Endothelial cell of umbilical vein (primary cell): ENCODE data around the gene PXN. TPM values are rescaled to one million over a fixed set of nuclear protein-coding genes. Genes with fewer than 3 reads are reported as not detected.
"Not testable (repeated sequence)": the region's sequence is repeated elsewhere in the genome, so short reads cannot be mapped to it uniquely, and the experiment has no call there.

Experiments used
- BruUV-seq: library from RNA; stranded (reverse); fragments of 400-500 nt; replicated peaks from 2 replicates; lab custom pipeline; 2021; lab: Mats Ljungman, UMichigan
- CTCF ChIA-PET: fragments of 300-600, 350-600 bp; sonication (Branson Sonifier 250); formaldehyde crosslinking; loops from one replicate; lab custom pipeline; 2021; ENCODE audit warnings: antibody characterized with exemption, inconsistent platforms; lab: Charles Lee
- POLR2A ChIA-PET: fragments of 300-600, 350-600 bp; sonication (Branson Sonifier 250); formaldehyde crosslinking; loops from one replicate; lab custom pipeline; 2021; ENCODE audit warnings: antibody characterized with exemption, inconsistent platforms; lab: Charles Lee
- DNase-seq: peaks from one replicate; pipeline ENCODE4 v3.0.0-alpha.2; 2011; ENCODE audit warnings: low read depth, low spot score
- FAIRE-seq: peaks from 2 replicates; lab custom pipeline; 2011; peaks lifted over from hg19 to GRCh38; lab: Jason Lieb, UNC
- H2AFZ ChIP-seq: 2 replicates; pipeline ENCODE4 v1.6.0; 2012; ENCODE audit warnings: low read depth, low read length, control low read depth, inconsistent platforms
- H3K27ac ChIP-seq: 2 replicates; pipeline ENCODE4 v1.5.1; 2011; ENCODE audit warnings: low read depth, mild to moderate bottlenecking, control low read depth, low read length, moderate library complexity; ENCODE audit not compliant: insufficient read depth
- H3K27me3 ChIP-seq, 2 experiments: 2 replicates each; pipeline versions ENCODE4 v1.6.0 to v1.6.1; 2011; ENCODE audit warnings: low read length in 2 of 2, mixed read lengths in 1 of 2; ENCODE audit not compliant: control insufficient read depth in 2 of 2, insufficient read depth in 2 of 2
- H3K36me3 ChIP-seq, 2 experiments: 2 replicates in 1 of 2; 3 replicates in 1 of 2; pipeline ENCODE4 v1.5.1; 2011; ENCODE audit warnings: low read length in 2 of 2, mild to moderate bottlenecking in 1 of 2, moderate library complexity in 1 of 2; ENCODE audit not compliant: control insufficient read depth in 2 of 2, insufficient read depth in 2 of 2; ENCODE audit errors: extremely low read depth in 1 of 2
- H3K4me1 ChIP-seq: 3 replicates; pipeline ENCODE4 v1.5.1; 2011; ENCODE audit warnings: mild to moderate bottlenecking, low read length; ENCODE audit not compliant: control insufficient read depth, insufficient read depth; ENCODE audit errors: extremely low read depth
- H3K4me2 ChIP-seq: 2 replicates; pipeline ENCODE4 v1.6.1; 2011; ENCODE audit warnings: low read length, control low read depth, mixed read lengths; ENCODE audit not compliant: insufficient read depth
- H3K4me3 ChIP-seq, 3 experiments: fragments of 200-600 bp in 1 of 3; sonication (generic), shearing (Covaris generic) in 1 of 3; replicated peaks in 1 of 3; 2 replicates each; pipeline ENCODE4 v1.5.1; 2011 to 2016; ENCODE audit warnings: control low read depth in 3 of 3, low read length in 3 of 3, mild to moderate bottlenecking in 2 of 3, inconsistent platforms in 1 of 3, low read depth in 1 of 3, moderate library complexity in 1 of 3; ENCODE audit not compliant: insufficient read depth in 1 of 3
- H3K79me2 ChIP-seq: 2 replicates; pipeline ENCODE4 v1.6.0; 2012; ENCODE audit warnings: low read length, inconsistent platforms; ENCODE audit not compliant: control insufficient read depth, insufficient read depth
- H3K9ac ChIP-seq: replicated peaks from 2 replicates; pipeline ENCODE3; 2011; ENCODE audit warnings: low read length, control low read depth; ENCODE audit not compliant: insufficient read depth; ENCODE audit errors: extremely low read depth
- H3K9me1 ChIP-seq: replicated peaks from 3 replicates; pipeline ENCODE4 v1.6.0; 2011; ENCODE audit warnings: mild to moderate bottlenecking, low read length; ENCODE audit not compliant: control insufficient read depth, insufficient read depth; ENCODE audit errors: extremely low read depth
- H3K9me3 ChIP-seq: replicated peaks from 2 replicates; pipeline ENCODE4 v1.5.1; 2012; ENCODE audit warnings: low read length, inconsistent platforms; ENCODE audit not compliant: control insufficient read depth, insufficient read depth
- H4K20me1 ChIP-seq: replicated peaks from 2 replicates; pipeline ENCODE3; 2011; ENCODE audit warnings: mild to moderate bottlenecking, low read length; ENCODE audit not compliant: control insufficient read depth, insufficient read depth; ENCODE audit errors: extremely low read depth
- EZH2 ChIP-seq: IDR thresholded peaks from 2 replicates; pipeline ENCODE4 v1.6.1; 2012; ENCODE audit warnings: borderline replicate concordance, low read depth, mild to moderate bottlenecking, moderate library complexity, low read length, inconsistent platforms; ENCODE audit not compliant: severe bottlenecking
- FOS ChIP-seq: IDR thresholded peaks from 2 replicates; pipeline ENCODE4 v1.6.1; 2011; ENCODE audit warnings: mild to moderate bottlenecking, low read length, moderate library complexity, borderline replicate concordance; ENCODE audit not compliant: insufficient read depth
- GATA2 ChIP-seq: IDR thresholded peaks from 2 replicates; pipeline ENCODE4 v1.7.0; 2011; ENCODE audit warnings: low read depth, mild to moderate bottlenecking, moderate library complexity, mixed read lengths, low read length; ENCODE audit not compliant: insufficient read length, insufficient read depth
- JUN ChIP-seq: IDR thresholded peaks from 2 replicates; pipeline ENCODE4 v1.6.1; 2011; ENCODE audit warnings: borderline replicate concordance, low read depth; ENCODE audit not compliant: insufficient read length, insufficient read depth
- MYC ChIP-seq: IDR thresholded peaks from one replicate; pipeline ENCODE4 v1.6.1; 2011; ENCODE audit warnings: mild to moderate bottlenecking, low read depth, low read length
- POLR2A ChIP-seq: IDR thresholded peaks from 2 replicates; pipeline ENCODE4 v1.6.1; 2012; ENCODE audit warnings: low read depth, mild to moderate bottlenecking, control low read depth, low read length
- POLR2AphosphoS5 ChIP-seq: IDR thresholded peaks from 2 replicates; pipeline ENCODE4 v1.6.1; 2012; ENCODE audit warnings: low read depth, mild to moderate bottlenecking, control low read depth, low read length, moderate library complexity; ENCODE audit not compliant: insufficient read depth
- dilution Hi-C: fragments of 300-500 bp; cut with MboI; formaldehyde crosslinking; loops from one replicate; pipeline ENCODE4 v1.15.0; 2019; ENCODE audit warnings: low sequenced_read_pairs; ENCODE audit not compliant: extremely low pct_ligation_motif_present
- intact Hi-C: fragments of 100-400 bp; cut with micrococcal nuclease; formaldehyde crosslinking; loops from one replicate; pipeline ENCODE4 v1.10.0; 2022
- polyA plus RNA-seq, 4 experiments: library from polyadenylated mRNA; depleted of rRNA in 3 of 4; stranded (reverse) in 3 of 4; unstranded in 1 of 4; fragments of >200 nt; gene quantifications; 2 replicates each; pipeline versions ENCODE4 v1.2.1 to v1.2.3, GENCODE V29; 2011 to 2012; ENCODE audit warnings: missing spikeins in 1 of 4
- total RNA-seq: library from RNA; stranded (reverse); gene quantifications from 2 replicates; pipeline ENCODE4 v1.2.3, GENCODE V29; 2021
- TF ChIP-seq, protein P1 (sequence below), 2 donors: IDR thresholded peaks; 1 replicate in 1 of 2; 2 replicates in 1 of 2; pipeline ENCODE4 v1.5.1; 2011; ENCODE audit warnings: low read length in 2 of 2, mild to moderate bottlenecking in 2 of 2, moderate library complexity in 2 of 2, control low read depth in 1 of 2, inconsistent platforms in 1 of 2, low read depth in 1 of 2; ENCODE audit not compliant: insufficient read depth in 1 of 2; ENCODE audit errors: extremely low read depth in 1 of 2
- TF ChIP-seq, protein P2 (sequence below): IDR thresholded peaks from 2 replicates; pipeline ENCODE4 v1.6.1; 2011; ENCODE audit not compliant: insufficient read depth, insufficient read length

The PXN gene
- total and polyA plus RNA-seq, 2 donors (not counting 3 experiments of a cell fraction or from before 2014, with no cell fraction given): 132 to 258 TPM

DNA sequence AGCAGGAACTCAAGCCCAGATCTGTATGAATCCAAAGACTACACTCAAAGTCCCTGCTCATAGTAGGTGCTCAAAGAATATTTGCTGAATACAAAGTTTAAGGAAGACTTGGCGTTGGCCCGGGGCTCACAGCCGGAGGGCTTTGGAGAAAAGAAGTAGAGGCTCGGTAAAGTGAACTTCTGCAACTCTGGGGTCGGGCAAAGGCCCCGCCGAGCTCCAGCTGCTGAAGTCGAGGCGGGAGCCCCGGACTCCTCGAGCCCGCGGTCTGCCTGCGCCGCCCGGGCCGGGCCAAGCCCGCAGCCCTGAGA is 71.3 kb downstream of the PXN start:
- Histone ChIP-seq H3K4me1 (peaks cover 42% of the 10 kb centered on the region), H3K9me1 (no peaks in the 10 kb centered on the region), H3K4me3 (peak overlapping the region; percentile 22 to 76 (median 67)), H3K9ac (peak overlapping the region; percentile 62), H3K27me3 (no peaks in the 10 kb centered on the region), H4K20me1 (peaks cover 2% of the 10 kb centered on the region), H3K9me3 (no peaks in the 10 kb centered on the region), H3K79me2 (peaks cover 61% of the 10 kb centered on the region), H3K4me2 (peak overlapping the region; percentile 80), H2AFZ (peak overlapping the region; percentile 40), H3K27ac (peak overlapping the region; percentile 74), H3K36me3 (peaks cover 19 to 24% of the 10 kb centered on the region in 2 experiments)
- BruUV-seq: no TSS peak
- intact Hi-C loops (no loop called here), dilution Hi-C loops (no loop called here)
- no peak for FAIRE-seq
- no peak for TF ChIP-seq POLR2AphosphoS5
- no peak for TF ChIP-seq FOS
- TF ChIP-seq JUN: no peak
- TF ChIP-seq POLR2A: no peak
- TF ChIP-seq, protein P1, sequence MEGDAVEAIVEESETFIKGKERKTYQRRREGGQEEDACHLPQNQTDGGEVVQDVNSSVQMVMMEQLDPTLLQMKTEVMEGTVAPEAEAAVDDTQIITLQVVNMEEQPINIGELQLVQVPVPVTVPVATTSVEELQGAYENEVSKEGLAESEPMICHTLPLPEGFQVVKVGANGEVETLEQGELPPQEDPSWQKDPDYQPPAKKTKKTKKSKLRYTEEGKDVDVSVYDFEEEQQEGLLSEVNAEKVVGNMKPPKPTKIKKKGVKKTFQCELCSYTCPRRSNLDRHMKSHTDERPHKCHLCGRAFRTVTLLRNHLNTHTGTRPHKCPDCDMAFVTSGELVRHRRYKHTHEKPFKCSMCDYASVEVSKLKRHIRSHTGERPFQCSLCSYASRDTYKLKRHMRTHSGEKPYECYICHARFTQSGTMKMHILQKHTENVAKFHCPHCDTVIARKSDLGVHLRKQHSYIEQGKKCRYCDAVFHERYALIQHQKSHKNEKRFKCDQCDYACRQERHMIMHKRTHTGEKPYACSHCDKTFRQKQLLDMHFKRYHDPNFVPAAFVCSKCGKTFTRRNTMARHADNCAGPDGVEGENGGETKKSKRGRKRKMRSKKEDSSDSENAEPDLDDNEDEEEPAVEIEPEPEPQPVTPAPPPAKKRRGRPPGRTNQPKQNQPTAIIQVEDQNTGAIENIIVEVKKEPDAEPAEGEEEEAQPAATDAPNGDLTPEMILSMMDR (IDR thresholded peaks at IDR 0.05; ENCODE audit: extremely low read depth in 1 of 2, insufficient read depth in 1 of 2, low read depth in 1 of 2, low read length in 2 of 2): no peak
- no peak for TF ChIP-seq MYC
- TF ChIP-seq EZH2: no peak
- TF ChIP-seq, protein P2, sequence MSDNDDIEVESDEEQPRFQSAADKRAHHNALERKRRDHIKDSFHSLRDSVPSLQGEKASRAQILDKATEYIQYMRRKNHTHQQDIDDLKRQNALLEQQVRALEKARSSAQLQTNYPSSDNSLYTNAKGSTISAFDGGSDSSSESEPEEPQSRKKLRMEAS: no peak
- no peak for TF ChIP-seq GATA2
- ChIA-PET POLR2A (no interaction called here), CTCF (interaction anchor here (2.3 kb wide), 1 partner anchor 34 kb away, joined by 7 read pairs; no protein-coding TSS in a partner anchor)
- peak; percentile 56 for DNase-seq

DNA sequence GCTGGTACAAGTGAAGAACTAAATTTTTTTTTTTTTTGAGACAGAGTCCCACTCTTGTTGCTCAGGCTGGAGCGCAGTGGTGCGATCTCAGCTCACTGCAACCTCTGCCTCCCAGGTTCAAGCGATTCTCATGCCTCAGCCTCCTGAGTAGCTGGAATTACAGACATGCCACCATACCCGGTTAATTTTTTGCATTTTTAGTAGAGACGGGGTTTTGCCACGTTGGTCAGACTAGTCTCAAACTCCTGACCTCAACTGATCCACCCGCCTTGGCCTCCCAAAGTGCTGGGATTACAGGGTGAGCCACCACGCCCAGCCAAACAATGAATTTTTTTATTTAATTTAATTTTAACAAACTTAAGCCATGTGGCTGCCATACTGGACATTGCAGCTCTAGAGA is 72.2 kb downstream of the PXN start:
- Histone ChIP-seq H3K4me2 (peak overlapping the region; percentile 80), H3K36me3 (peaks cover 14 to 15% of the 10 kb centered on the region in 2 experiments), H3K4me3 (peak overlapping the region in 1 of 3 experiments; percentile 67), H3K4me1 (peaks cover 33% of the 10 kb centered on the region), H3K79me2 (peaks cover 53% of the 10 kb centered on the region)
- dilution Hi-C loops, H3K27me3 ChIP-seq, BruUV-seq, intact Hi-C loops, H3K9me1 ChIP-seq, H3K27ac ChIP-seq, H3K9me3 ChIP-seq, FAIRE-seq, H3K9ac ChIP-seq, H2AFZ ChIP-seq, H4K20me1 ChIP-seq, DNase-seq: not testable (repeated sequence)
- POLR2A ChIA-PET: interaction anchor here (1.2 kb wide), 1 partner anchor 98 kb away, joined by 5 read pairs; the partner anchor contains the start of gene RNU4-2
- CTCF ChIA-PET: interaction anchor here (0.7 to 2.3 kb wide), 6 partner anchors 11 to 73 kb away, joined by 3 to 7 read pairs (median 3); partner anchors contain the start of gene PXN
